Hepatocyte (in vitro differentiated cells): ENCODE measurements around the gene CCL14. TPM values are rescaled to one million over a fixed set of nuclear protein-coding genes. Genes with fewer than 3 reads are reported as not detected.
"Not testable (repeated sequence)": the region's sequence is repeated elsewhere in the genome, so short reads cannot be mapped to it uniquely, and the experiment has no call there.

Experiments used
- DNase-seq: peaks from one replicate; pipeline ENCODE4 v3.0.0-alpha.2; 2016; ENCODE audit warnings: low spot score
- H2AFZ ChIP-seq: fragments of 200-600 bp; sonication (generic); 2 replicates; pipeline ENCODE4 v1.6.0; 2016; ENCODE audit warnings: antibody characterized with exemption, mild to moderate bottlenecking
- H3K27ac ChIP-seq: fragments of 200-600 bp; sonication (generic); 2 replicates; pipeline ENCODE4 v1.5.1; 2016; ENCODE audit warnings: mild to moderate bottlenecking
- H3K27me3 ChIP-seq: fragments of 200-600 bp; sonication (generic); 2 replicates; pipeline ENCODE4 v1.6.1; 2016
- H3K36me3 ChIP-seq: fragments of 200-600 bp; sonication (generic); replicated peaks from 2 replicates; pipeline ENCODE4 v1.5.1; 2016; ENCODE audit warnings: low read depth; ENCODE audit not compliant: insufficient read depth
- H3K4me1 ChIP-seq: fragments of 200-600 bp; sonication (generic); 2 replicates; pipeline ENCODE4 v1.5.1; 2016; ENCODE audit warnings: mild to moderate bottlenecking, moderate library complexity; ENCODE audit not compliant: insufficient read depth
- H3K4me2 ChIP-seq: fragments of 200-600 bp; sonication (generic); 2 replicates; pipeline ENCODE4 v1.6.0; 2016
- H3K4me3 ChIP-seq: fragments of 200-600 bp; sonication (generic); 2 replicates; pipeline ENCODE4 v1.5.1; 2016; ENCODE audit warnings: mild to moderate bottlenecking
- H3K79me2 ChIP-seq: fragments of 200-600 bp; sonication (generic); 2 replicates; pipeline ENCODE4 v1.6.0; 2017; ENCODE audit warnings: mild to moderate bottlenecking
- H3K9me2 ChIP-seq: fragments of 200-600 bp; sonication (generic); replicated peaks from 2 replicates; pipeline ENCODE4 v1.6.0; 2017; ENCODE audit warnings: mild to moderate bottlenecking; ENCODE audit not compliant: insufficient read depth
- H3K9me3 ChIP-seq: fragments of 200-600 bp; sonication (generic); 2 replicates; pipeline ENCODE4 v1.5.1; 2016; ENCODE audit warnings: low read depth, mild to moderate bottlenecking
- H4K20me1 ChIP-seq: fragments of 200-600 bp; sonication (generic); 2 replicates; pipeline ENCODE4 v1.6.0; 2016; ENCODE audit warnings: mild to moderate bottlenecking; ENCODE audit not compliant: insufficient read depth, poor library complexity, severe bottlenecking
- CTCF ChIP-seq: fragments of 200-600 bp; sonication (generic); IDR thresholded peaks from 2 replicates; pipeline ENCODE4 v1.5.1; 2016; ENCODE audit warnings: antibody characterized with exemption, mild to moderate bottlenecking; ENCODE audit not compliant: poor library complexity
- EZH2 ChIP-seq: fragments of 200-600 bp; sonication (generic); IDR thresholded peaks from 2 replicates; pipeline ENCODE4 v1.6.1; 2016; ENCODE audit warnings: antibody characterized with exemption, mild to moderate bottlenecking, borderline replicate concordance
- EZH2phosphoT487 ChIP-seq: fragments of 200-600 bp; sonication (generic); IDR thresholded peaks from one replicate; pipeline ENCODE4 v1.6.1; 2018; ENCODE audit warnings: antibody characterized with exemption, mild to moderate bottlenecking, low read depth, moderate library complexity; ENCODE audit not compliant: unreplicated experiment, severe bottlenecking
- WGBS: methylation state at CpG from one replicate; pipeline ENCODE4 v1.1.6; 2016; ENCODE audit warnings: low lambda C conversion rate; ENCODE audit errors: missing lambda C conversion rate; 5-methylcytosine and 5-hydroxymethylcytosine counted together
- polyA plus RNA-seq: library from polyadenylated mRNA; unstranded; fragments of >200 nt; fragmentation: Nextera tagmentation; extraction: Ambion mirVana; gene quantifications from 2 replicates; pipeline ENCODE4 v1.2.1, GENCODE V29; 2016
- total RNA-seq: library from RNA; depleted of rRNA; stranded (reverse); fragments of >200 nt; gene quantifications from 2 replicates; pipeline ENCODE4 v1.2.3, GENCODE V29; 2014

CCL14 gene
- total and polyA plus RNA-seq, 2 experiments from 2014 or later, result 0.27 to 0.56 TPM

- Histone ChIP-seq H4K20me1 (no peaks in the 10 kb centered on the region), H3K9me3 (no peaks in the 10 kb centered on the region), H3K36me3 (no peaks in the 10 kb centered on the region), H3K27ac (no peak within 1 kb of the TSS), H3K4me3 (no peak within 1 kb of the TSS), H3K27me3 (peaks cover 14% of the 10 kb centered on the region), H3K4me2 (no peak within 1 kb of the TSS), H3K9me2 (no peaks in the 10 kb centered on the region), H3K4me1 (no peaks in the 10 kb centered on the region), H2AFZ (no peak within 1 kb of the TSS), H3K79me2 (no peaks in the 10 kb centered on the region)
- no peak for DNase-seq
- WGBS, result 77% methylated on average over 6 of the region's 6 CpGs
- no peak for TF ChIP-seq CTCF
- no peak for TF ChIP-seq EZH2
- TF ChIP-seq EZH2phosphoT487, result no peak
Observed at GRCh38 chr17:36017799-36018198, 31.3 kb upstream of the CCL14 start, which contains the start of gene CCL23. CCL23 (minus strand) TSS chr17:36017972; CDS start chr17:36017897, 75 bp downstream.

GRCh38 chr17:36016555-36016954 lies 30.0 kb upstream of the CCL14 start:
- no peak for DNase-seq
- WGBS, result 92% methylated on average over 2 of the region's 2 CpGs

GRCh38 chr17:36015895-36016294 lies 29.4 kb upstream of the CCL14 start:
- H3K4me1 ChIP-seq, H3K9me2 ChIP-seq, DNase-seq, H3K36me3 ChIP-seq, H3K79me2 ChIP-seq, H3K9me3 ChIP-seq, H2AFZ ChIP-seq, H3K4me3 ChIP-seq, H3K27ac ChIP-seq, H4K20me1 ChIP-seq, H3K27me3 ChIP-seq, H3K4me2 ChIP-seq: not testable (repeated sequence)
- 96% methylated on average over 4 of the region's 4 CpGs for WGBS

More at GRCh38 chr17:36016555-36016954, 30.0 kb upstream of the CCL14 start:
- Histone ChIP-seq H3K9me3 (no peaks in the 10 kb centered on the region), H3K4me1 (no peaks in the 10 kb centered on the region), H3K79me2 (no peaks in the 10 kb centered on the region), H3K27ac (no peak overlapping the region), H4K20me1 (no peaks in the 10 kb centered on the region), H3K9me2 (no peaks in the 10 kb centered on the region), H2AFZ (no peak overlapping the region), H3K4me3 (no peak overlapping the region), H3K27me3 (peaks cover 14% of the 10 kb centered on the region), H3K4me2 (no peak overlapping the region), H3K36me3 (no peaks in the 10 kb centered on the region)
- TF ChIP-seq EZH2, result no peak
- no peak for TF ChIP-seq EZH2phosphoT487
- no peak for TF ChIP-seq CTCF

GRCh38 chr17:36014946-36015345 lies 28.4 kb upstream of the CCL14 start:
- TF ChIP-seq CTCF (no peak), EZH2 (no peak), EZH2phosphoT487 (no peak)
- Histone ChIP-seq H3K36me3 (no peaks in the 10 kb centered on the region), H4K20me1 (no peaks in the 10 kb centered on the region), H3K27ac (no peak overlapping the region), H3K9me3 (no peaks in the 10 kb centered on the region), H3K4me1 (no peaks in the 10 kb centered on the region), H2AFZ (no peak overlapping the region), H3K27me3 (peaks cover 4% of the 10 kb centered on the region), H3K4me2 (no peak overlapping the region), H3K9me2 (no peaks in the 10 kb centered on the region), H3K79me2 (no peaks in the 10 kb centered on the region), H3K4me3 (no peak overlapping the region)
- WGBS, result 79% methylated on average over 5 of the region's 5 CpGs
- DNase-seq, result no peak
